Uterus (tissue), 2 donors: ENCODE data around the gene PSMA7.

Experiments used
- POLR2A ChIP-seq, 2 donors: fragments of 450-650 bp; IDR thresholded peaks; one replicate each; pipeline ENCODE4 v1.6.1; 2016; ENCODE audit warnings: antibody characterized with exemption in 2 of 2, mild to moderate bottlenecking in 1 of 2, moderate library complexity in 1 of 2
- TF ChIP-seq, protein P1 (sequence below), 4 experiments: fragments of 200-600 bp in 2 of 4; fragments of 450-650 bp in 2 of 4; sonication (generic) in 2 of 4; IDR thresholded peaks; one replicate each; pipeline ENCODE4 v1.5.1; 2016 to 2019; ENCODE audit warnings: antibody characterized with exemption in 4 of 4, mild to moderate bottlenecking in 2 of 4, moderate library complexity in 1 of 4

DNA sequence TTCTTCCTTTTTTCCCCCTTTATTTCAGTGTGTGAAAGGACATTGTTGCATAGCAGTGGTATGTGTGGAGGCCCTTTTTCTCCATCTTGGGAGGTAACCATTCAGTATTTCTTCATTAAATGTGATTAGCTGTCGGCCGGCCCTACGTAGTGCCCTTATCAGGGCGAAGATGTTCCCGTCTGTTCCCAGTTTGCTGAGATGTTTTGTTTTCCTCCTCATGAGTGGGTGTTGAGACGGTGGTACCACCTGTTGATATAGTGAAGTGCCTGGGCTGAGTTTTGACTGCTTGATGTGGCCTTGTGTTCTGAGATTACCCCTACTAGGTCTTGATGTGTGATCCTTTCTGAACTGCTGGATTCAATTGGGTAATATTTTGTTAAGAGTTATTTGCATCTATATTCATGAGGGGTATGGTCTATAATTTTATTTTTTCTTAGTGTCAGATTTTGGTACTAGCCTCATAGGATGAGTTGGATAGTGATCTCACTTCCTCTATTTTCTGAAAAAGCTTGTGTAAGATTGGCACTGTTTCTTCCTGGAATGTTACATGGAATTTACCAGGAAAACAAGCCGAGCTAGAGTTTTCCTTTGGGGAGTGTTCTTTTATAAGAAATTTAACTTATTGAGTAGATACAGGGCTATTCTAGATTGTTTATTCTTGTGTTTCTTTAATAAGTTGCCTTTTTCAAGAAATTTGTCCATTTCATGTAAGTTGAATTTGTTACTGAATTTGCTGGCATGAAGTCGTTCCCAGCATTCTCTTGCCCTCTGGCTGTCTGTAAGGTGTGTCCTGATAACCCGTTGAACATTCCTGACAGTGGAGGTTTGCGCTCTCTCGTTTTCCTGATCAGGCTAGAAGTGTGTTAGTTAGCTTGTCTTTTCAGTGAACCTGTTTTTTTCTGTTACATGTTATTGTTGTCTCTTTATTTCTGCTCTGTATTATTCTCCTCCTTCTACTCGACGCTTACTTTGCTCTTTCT lies 44.0 kb upstream of the PSMA7 start:
- TF ChIP-seq, protein P1, sequence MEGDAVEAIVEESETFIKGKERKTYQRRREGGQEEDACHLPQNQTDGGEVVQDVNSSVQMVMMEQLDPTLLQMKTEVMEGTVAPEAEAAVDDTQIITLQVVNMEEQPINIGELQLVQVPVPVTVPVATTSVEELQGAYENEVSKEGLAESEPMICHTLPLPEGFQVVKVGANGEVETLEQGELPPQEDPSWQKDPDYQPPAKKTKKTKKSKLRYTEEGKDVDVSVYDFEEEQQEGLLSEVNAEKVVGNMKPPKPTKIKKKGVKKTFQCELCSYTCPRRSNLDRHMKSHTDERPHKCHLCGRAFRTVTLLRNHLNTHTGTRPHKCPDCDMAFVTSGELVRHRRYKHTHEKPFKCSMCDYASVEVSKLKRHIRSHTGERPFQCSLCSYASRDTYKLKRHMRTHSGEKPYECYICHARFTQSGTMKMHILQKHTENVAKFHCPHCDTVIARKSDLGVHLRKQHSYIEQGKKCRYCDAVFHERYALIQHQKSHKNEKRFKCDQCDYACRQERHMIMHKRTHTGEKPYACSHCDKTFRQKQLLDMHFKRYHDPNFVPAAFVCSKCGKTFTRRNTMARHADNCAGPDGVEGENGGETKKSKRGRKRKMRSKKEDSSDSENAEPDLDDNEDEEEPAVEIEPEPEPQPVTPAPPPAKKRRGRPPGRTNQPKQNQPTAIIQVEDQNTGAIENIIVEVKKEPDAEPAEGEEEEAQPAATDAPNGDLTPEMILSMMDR (IDR thresholded peaks at IDR 0.05): no peak
- TF ChIP-seq POLR2A (IDR thresholded peaks at IDR 0.05): no peak
